GM08714 (cell line): Measurements from ENCODE around the gene ACP6.
"Not testable (repeated sequence)": the region's sequence is repeated elsewhere in the genome, so short reads cannot be mapped to it uniquely, and the experiment has no call there.

ENCODE experiments used
- H3K4me3 ChIP-seq: fragments of 200-500 bp; sonication (Bioruptor generic); 2 replicates; pipeline ENCODE4 v1.5.1; 2014; ENCODE audit warnings: mild to moderate bottlenecking, low read length, inconsistent platforms
- ZNF274 ChIP-seq: IDR thresholded peaks from 2 replicates; pipeline ENCODE4 v1.6.1; 2012; ENCODE audit warnings: mild to moderate bottlenecking, low read depth, low read length

ACP6 gene

DNA sequence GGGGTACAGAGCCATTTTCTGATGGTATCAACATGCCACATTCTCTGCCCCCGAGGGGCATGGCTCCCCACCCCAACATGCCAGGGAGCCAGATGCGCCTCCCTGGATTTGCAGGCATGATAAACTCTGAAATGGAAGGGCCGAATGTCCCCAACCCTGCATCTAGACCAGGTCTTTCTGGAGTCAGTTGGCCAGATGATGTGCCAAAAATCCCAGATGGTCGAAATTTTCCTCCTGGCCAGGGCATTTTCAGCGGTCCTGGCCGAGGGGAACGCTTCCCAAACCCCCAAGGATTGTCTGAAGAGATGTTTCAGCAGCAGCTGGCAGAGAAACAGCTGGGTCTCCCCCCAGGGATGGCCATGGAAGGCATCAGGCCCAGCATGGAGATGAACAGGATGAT, 50.6 kb downstream of the ACP6 start:
- TF ChIP-seq ZNF274, result no peak
- H3K4me3 ChIP-seq, result no peak overlapping the region

DNA sequence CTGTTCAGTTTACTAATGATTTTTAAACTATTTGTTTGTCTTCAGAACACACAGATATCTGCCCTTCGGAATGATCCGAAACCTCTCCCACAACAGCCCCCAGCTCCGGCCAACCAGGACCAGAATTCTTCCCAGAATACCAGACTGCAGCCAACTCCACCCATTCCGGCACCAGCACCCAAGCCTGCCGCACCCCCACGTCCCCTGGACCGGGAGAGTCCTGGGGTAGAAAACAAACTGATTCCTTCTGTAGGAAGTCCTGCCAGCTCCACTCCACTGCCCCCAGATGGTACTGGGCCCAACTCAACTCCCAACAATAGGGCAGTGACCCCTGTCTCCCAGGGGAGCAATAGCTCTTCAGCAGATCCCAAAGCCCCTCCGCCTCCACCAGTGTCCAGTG, 51.6 kb downstream of the ACP6 start:
- H3K4me3 ChIP-seq, result no peak overlapping the region
- TF ChIP-seq ZNF274, result no peak

DNA sequence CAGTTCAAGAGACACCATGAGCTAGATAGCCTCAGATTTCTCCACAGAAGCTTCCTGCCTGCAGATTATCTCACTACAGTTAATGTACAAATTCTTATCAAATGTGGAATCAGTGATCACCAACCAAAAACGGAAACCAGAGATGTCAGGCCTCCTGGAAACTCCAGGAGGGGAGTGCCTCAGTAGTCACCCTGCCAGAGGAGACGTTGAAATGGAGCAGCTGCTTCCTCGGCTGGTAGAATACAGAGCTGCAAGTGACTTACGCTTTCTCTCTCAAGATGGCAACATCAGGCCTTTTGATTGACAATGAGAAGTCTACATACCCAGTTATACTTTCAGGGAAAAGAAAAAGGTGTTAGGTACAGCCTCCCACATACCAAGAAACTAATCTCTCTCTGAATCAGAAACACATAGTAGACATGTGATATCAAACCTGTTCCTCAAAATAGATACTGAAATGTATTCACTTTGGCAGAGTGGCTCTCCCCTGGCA, 52.2 kb downstream of the ACP6 start:
- TF ChIP-seq ZNF274, result no peak
- H3K4me3 ChIP-seq, result no peak overlapping the region

DNA sequence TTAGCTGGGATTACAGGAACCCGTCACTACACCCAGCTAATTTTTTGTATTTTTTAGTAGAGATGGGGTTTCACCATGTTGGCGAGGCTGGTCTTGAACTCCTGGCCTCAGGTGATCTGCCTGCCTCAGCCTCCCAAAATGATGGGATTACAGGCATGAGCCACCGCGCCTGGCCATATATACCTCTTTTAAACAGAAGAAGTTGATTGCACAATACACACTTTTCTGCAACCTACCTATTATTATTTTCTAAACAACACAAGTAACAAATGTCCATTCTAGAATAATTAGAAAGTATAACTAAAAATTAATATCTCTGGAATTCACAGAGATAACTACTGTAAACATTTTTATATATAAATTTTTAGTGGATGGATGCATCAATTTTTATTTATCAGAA, 55.4 kb downstream of the ACP6 start:
- not testable (repeated sequence) for H3K4me3 ChIP-seq

DNA sequence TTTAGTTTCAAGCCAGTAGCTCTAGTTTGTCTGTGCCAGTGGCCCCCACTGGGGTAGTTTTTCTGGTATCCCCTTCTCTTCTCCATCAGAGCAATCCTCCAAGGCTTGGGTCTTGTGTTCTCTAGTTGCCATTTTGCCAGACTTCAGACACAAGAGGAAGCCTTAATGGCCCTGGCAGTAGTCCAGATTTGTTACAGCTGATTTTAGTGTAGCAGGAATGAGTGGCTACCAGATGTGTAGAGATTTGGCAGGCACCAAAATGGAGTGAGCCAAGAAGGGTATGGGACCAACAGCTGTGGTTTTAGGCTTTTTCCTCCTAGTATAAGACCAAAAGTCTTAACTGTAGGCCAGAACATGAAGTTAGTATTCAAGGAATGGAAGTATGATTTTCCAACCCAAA, 56.8 kb downstream of the ACP6 start:
- no peak overlapping the region for H3K4me3 ChIP-seq
- TF ChIP-seq ZNF274, result no peak

DNA sequence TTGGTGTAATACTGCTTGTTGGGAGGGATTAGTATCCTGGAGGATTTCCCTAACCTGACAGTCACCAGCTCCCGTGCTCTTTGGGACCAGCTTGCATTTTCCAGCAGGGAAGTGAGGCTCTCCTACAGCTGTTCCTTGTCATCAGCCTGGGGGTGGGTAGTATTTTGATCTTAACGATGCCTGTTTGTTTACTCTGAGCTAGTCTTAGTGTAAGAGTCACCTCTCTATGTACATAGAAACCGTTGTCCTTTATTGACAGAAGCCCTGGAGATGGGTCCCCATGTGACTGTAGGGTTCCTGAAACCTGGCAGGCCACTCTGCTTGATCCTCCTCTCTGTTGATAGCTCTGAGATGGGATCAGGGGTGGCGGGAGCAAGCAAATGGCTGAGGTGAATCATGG, 58.0 kb downstream of the ACP6 start:
- TF ChIP-seq ZNF274, result no peak
- no peak overlapping the region for H3K4me3 ChIP-seq

DNA sequence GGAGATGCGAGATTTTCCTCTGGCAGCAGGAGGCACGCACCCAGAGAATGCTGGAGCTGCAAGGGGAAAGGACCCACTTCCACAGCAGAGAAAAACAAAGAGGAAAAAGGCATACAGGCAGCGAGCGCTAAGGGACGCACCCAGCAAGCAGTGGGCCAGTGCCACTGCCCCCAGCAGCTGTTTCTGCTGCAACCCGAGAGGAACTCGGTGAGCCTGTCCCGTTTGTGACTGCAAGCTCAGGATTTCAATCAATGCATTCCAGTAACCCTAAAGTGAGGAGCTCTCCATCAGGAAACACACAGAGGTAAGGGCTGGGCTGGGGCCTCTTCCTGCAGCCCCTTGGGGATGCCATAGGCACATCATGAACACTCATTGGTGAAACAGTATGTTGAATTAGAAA, 58.7 kb downstream of the ACP6 start:
- no peak overlapping the region for H3K4me3 ChIP-seq
- no peak for TF ChIP-seq ZNF274

DNA sequence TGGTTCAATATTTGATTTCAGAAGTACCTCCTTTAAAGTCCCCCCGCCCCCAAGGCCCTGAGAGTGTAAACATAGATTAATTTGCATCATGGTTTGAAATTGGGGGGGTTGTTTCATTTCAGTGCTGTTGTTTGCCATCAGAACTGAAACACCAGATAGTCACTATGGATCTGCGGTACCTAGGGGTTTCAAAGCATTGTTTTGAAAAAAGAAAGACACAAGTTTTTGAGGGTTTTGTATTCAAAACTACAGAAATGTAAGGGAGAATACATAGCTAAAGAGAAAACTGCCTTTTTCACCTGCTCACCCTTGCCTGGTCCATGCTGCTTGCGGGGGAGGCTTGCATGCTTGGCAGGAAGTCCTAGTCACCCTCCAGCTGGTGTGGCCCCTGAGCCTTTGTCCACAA, 59.3 kb downstream of the ACP6 start:
- H3K4me3 ChIP-seq, result no peak overlapping the region
- TF ChIP-seq ZNF274, result no peak

DNA sequence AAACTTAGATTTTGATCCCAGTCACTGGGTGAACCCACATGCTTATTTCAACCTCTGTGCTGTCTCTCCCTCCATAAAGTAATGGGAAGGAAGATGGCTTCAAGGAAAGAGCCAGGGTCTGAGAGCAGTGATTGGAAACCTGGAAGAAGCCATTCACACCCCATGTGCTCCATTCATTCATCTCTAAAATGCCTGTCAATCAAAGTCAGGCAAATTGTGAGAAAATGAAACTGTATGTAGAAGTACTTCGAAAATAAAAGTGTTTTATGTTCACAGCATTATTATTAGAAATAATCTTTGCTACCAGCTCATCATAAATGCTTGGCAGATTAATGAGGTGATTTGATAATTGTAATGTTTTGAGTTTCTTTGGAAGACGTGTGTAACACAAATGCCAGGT, 61.0 kb downstream of the ACP6 start:
- H3K4me3 ChIP-seq, result no peak overlapping the region
- TF ChIP-seq ZNF274, result no peak

DNA sequence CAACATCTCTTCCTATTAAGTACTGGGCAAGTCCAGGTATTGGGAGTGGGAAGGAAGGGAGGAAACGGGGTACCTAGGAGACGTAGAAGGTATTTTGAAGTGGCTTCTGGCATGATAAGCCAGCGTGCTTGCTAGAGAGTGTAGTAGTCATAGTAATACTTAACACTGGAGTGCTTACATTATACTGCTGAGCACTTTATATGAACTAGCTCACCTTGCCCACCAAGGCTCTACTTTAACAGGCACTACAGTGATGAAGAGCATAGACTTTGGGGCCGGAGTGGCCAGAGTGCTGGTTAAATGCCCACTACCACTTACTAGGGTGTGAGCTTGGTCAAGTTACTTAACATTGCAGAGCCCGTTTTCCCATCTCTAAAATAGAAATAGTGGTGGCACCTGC, 61.7 kb downstream of the ACP6 start:
- no peak overlapping the region for H3K4me3 ChIP-seq

DNA sequence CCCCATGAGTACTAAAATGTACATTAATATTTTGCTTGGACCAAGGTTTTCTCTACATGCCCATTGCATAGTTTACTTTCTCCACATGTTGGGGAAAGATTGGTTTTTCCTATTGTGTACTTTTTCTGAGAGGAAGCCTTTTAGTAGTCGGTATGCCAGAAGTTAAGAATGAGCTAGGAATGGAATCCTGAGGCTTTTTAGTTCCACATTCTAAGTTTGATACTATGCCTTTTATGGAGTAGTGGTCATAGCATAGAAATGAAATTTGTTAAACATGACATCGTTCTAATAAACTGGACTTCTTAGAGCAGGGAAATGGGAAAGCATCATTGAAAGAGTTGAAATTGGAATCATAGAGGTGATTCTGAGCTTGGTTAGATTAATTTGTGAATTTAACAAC, 64.7 kb downstream of the ACP6 start:
- no peak for TF ChIP-seq ZNF274
- H3K4me3 ChIP-seq, result no peak overlapping the region

More for the DNA sequence above, 61.7 kb downstream of the ACP6 start:
- no peak for TF ChIP-seq ZNF274

DNA sequence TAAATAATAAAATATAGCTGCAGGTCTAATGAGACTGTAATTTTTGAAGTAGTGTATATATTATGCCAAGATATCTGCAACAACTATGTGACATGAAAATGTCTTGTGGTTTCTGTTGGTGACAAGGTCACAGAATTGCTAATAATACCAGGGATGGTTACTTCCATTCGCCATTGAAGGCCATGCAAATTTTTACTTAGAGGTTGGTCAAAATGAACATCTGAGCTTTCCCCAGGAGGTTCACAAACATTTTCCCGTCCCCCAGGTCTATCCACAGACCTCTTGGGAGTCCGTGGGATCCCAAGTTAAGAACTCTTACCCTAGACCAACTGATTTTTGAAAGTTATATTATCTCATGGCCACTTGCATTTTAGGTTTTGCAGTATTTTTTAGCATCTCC, 66.3 kb downstream of the ACP6 start:
- no peak for TF ChIP-seq ZNF274
- H3K4me3 ChIP-seq, result no peak overlapping the region

DNA sequence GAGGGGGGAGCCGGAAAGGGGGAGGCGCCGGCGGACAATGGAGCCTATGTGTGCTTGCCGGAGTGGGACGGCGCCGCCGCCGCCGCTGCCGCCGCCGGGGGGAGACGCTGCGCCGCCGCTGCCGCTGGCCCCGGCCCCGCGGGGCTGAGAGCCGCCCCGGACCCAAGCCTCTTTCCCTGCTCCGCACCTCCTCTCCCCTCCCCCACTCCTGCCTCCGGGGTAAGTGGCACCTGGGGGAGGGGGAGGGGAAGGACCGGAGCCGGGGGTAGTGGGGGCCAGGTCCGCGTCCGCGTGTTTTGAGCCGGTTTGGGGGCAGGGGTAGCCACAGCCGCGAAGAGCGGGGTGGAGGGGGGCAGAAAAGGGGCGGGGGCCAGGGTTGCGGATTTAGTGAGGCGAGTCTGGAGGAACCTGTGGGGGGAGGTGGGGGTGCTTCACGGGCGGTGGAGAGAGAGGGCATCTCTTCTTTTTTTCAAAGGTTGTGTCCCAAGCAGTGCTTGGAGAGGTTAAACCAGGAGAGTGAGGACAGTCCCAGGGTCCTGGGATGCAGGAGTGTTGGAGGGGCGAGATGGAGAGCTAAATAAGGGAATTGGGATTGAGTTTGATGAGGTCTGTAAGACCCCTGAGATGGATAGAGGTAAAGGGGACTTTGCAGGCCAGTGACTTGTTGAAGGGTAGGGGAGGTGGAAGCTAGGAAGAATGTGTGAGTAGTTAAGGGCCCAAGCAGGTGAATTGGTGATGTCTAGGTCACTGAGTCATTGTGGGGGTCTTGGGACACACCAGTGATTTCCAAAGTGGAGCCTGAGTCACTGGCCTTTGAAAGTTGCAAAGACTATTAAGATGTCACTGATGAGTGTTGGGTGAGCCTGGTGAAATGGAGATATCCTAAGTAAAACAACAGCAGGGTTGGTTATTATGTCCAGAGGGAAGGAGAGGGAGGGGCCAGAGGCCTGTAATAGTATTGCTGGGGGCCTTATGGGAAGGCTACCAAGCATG, 69.9 kb downstream of the ACP6 start:
- H3K4me3 ChIP-seq, result peak overlapping the region; percentile 72
- TF ChIP-seq ZNF274, result no peak

DNA sequence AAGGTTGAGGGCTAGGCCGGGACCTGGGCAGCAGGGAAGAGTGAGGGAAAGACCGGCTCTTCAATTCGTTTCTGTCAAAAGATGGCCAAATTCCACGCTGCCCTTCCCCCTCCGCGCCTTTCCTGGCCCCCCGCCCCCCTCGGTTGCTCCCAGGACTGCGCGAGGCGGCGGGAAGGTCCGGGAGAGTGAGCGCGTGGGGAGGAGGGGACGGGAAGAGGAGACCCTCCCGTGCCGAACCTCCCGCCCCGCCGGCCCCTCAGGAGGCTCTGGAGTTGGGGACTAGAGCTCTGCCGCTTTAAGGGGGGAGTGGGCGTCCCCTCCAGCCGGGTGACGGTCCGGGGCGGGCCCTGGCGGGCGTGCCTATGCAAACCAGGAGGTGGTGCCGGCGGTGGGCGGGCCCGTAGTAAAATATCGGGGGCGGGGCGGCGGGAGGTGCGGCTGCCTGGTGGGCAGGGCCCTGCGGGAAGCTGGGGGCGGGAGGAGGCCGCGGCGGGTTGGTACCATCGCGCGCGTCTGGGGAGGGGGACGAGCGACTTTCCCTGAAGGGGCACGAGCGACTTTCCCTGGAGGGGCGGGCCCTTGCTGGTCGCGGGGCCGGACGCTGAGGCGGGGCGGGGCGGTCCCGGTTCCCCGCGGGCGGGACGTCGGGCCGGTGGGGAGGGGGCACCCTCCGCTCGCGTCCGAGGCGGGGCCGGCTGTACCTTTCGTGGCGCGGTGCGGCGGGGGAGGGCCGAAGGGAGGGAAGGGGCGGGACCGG, 70.8 kb downstream of the ACP6 start:
- H3K4me3 ChIP-seq, result peak overlapping the region; percentile 63
- TF ChIP-seq ZNF274, result no peak
